HG03045 (cell line): Measurements from ENCODE around the gene BACH2.

Experiments
- ATAC-seq: cut with Tn5 transposase; IDR thresholded peaks from one replicate; pipeline ENCODE4 v1.9.1; 2021; ENCODE audit warnings: mild to moderate bottlenecking, moderate library complexity; ENCODE audit not compliant: unreplicated experiment

The BACH2 gene

GRCh38 chr6:90005048-90005827 lies 291.4 kb downstream of the BACH2 start:
- ATAC-seq = no peak

DNA sequence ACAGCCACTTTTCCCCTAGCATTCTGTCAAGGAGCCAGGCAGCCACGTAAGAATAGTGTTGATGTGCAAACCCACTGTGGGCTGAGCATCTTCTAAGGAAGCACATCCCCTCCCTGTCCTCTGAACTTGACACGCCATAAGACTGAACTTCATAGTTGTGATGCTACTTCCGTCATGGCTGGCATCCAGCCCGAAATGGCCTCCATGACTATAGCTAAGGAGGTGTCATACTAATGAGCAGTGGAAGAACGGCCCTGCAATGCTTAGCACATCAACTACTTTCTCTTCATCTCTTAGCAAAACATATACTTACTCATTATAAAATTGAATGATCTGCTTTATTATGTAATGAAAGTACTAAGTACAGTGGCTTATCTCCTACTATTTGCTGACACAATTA lies 292.1 kb downstream of the BACH2 start:
- ATAC-seq = no peak

- ATAC-seq = no peak
These were observed 292.7 kb downstream of the BACH2 start for GRCh38 chr6:90003941-90004340.

- no peak for ATAC-seq
These were observed 293.4 kb downstream of the BACH2 start for GRCh38 chr6:90003069-90003795.

GRCh38 chr6:90000864-90001731 lies 295.5 kb downstream of the BACH2 start:
- no peak for ATAC-seq

DNA sequence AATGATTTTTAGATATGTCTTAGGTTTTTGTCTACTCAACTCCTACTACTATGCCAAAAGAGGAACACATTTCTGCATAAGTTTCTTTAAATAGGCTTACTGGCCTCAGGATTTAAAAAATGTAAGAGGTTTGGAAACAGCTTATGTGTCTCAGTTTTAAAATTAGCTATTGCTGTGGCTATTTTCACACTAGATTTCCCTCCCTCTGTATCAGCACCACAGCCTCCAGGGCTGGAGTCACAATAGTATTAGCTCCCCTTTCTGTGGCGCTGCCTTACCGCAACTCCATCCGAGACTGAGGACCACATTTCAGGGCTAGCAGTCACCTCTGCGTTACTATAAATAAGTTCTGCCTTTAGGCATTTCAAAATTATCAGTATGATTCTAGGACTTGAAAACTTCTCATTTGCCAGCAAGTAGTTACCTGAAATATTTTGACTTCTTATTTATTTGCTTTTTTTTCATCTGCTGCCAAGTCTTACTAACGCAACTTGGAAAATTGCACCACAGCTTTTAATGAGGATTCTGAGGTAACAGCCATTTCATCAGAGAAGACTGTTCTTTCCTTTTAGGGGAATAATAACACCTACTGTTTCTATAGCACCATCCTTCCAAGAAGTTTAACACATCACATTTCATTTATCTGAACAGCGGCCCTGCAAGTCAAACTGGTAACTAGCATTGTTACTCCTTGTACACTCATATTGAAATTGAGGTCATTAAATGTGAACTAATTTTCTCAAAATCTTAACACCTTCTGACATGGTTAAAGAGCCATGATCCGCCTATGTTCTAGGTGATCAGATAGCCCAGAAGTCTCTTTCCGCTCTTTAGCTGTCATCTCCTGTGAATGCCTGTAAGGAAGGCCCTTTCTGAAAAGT lies 296.5 kb downstream of the BACH2 start:
- ATAC-seq = no peak

DNA sequence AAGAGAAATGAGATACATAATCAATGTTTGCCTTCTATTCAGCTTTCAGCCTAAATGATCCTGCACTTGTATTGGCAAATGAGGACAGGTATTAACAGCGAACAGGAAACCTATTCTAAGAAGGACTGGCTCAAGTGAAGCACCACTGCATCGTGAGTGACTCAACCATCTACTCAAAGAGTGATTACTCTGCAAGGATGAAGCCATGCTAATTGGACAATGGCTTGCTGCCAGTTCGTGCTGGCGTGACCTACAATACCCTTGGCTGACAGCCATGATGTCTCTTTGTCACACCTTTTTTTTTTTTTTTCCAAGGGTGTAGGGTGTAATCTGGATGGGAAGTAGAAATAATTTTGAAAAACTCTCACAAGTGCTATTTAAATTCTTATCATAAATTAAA lies 297.5 kb downstream of the BACH2 start:
- ATAC-seq = no peak

DNA sequence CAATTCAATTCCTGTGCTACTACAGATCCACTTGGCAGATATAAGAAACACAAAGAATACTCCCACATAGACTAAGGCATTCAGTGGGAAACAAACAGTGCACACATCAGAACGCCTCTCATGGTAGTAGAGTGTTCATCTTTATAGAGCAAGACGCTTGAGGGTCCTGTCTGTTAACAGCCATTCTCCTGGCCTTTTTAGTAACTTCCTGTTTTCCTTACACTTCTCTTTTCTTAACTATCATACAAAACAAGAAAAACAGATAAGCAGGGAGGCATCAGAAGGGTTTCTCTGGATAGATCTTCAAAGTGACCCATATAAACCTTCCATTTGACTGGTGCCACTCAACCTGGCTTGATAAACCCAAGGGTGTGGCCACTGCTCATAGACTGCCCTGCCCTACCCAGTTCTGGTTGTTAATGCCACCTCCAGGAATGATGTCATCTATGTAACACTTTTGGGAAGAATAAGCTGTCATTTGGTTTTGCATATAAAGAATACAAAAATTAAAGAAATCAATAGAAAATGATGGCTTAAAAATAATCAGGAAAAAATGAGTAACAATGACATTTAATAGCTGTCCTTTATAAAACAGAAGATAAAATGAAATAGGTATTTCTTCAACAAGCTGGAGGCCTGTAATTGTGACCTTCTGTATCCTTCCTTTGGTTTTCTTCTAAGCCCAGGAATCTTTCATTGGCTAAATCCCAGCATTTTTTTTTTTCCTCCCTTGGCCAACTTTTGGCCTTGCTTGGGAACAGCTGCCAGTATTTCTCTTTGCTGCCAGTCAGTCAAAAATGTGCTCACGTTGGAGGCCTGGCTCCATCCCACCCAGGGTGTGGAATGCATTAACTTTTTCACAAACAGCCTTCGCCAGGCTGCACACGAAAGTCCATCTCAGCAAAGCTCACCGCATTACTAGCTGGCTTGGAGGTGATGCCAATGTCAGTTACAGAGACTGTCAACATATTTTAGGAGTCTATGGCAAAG lies 298.9 kb downstream of the BACH2 start:
- no peak for ATAC-seq

DNA sequence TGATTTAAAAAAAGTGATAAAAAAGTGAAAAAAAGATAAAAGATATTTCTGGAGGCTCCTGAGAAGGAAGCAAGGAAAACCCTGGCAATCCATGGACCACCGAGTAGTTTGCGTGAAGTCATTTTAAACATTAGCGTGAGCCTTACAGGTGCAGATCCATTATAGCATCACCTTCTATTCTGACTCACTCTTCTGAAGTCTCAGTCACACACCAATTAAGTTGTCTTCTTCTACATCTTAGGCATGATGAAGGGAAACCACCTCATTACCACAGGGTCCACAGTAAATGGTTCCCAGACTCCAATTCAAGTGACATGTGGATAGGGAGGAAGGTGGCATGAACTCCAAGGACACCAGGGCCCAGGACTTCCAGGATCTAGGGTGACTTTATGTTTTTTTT lies 303.2 kb downstream of the BACH2 start:
- no peak for ATAC-seq

GRCh38 chr6:89992818-89993217 lies 303.8 kb downstream of the BACH2 start:
- no peak for ATAC-seq

DNA sequence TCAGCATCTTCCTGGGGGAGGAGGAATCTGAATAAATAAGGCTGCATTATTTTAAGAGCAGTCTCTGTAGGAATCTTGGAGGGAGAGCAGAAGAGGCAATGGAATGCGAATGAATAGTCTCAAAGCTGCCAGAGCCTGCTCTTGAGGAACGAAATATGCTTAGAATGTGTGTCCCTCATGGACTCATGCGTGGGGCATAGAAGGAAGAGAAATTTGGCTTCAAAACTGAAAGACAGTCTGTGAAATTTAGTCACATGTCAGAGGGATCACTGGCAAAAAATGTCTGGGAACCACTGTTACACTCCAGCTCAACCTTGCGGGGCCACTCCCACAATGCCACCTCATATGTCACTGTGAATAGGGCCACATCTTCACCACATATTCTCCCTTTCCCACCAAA lies 306.9 kb downstream of the BACH2 start:
- ATAC-seq = no peak

DNA sequence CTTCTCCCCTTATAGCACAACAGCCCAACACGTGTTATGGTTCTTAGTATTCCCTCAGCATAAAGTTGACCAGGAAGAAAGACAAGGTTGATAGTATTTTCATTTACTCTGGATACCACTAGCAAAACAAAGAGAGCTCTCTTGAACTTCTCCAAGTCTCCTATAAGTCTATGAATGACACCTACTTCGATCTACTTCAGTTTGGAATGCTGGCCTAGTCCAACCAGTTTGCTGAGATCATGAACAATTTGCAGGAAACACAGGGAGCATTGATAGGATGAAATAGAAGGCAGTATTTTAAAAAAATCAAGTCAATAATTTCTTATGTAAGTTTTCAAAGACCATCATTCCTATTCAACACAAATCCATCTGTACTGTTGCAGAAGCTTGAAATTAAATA lies 308.8 kb downstream of the BACH2 start:
- no peak for ATAC-seq

GRCh38 chr6:89987140-89987539 lies 309.5 kb downstream of the BACH2 start:
- ATAC-seq = no peak

DNA sequence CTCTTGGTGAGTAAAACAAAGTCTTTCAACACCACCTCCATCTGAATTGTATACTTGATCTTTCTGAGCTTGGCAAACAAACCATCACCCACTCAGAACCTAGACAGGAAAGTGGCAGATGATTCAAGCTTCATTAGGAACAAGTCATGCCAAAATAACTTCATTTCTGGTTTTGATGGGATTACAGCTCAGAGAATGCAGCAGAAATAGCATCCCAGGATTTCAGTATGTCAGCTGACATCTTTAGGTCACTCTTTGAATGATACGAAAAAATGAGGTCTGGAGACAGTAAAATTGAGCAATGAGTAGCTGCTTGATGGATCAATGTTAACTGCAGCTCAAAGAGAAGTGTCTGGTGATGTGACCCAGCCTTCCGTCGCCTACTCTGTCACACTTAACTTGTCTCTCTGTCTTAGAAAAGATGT lies 310.0 kb downstream of the BACH2 start:
- ATAC-seq = no peak

DNA sequence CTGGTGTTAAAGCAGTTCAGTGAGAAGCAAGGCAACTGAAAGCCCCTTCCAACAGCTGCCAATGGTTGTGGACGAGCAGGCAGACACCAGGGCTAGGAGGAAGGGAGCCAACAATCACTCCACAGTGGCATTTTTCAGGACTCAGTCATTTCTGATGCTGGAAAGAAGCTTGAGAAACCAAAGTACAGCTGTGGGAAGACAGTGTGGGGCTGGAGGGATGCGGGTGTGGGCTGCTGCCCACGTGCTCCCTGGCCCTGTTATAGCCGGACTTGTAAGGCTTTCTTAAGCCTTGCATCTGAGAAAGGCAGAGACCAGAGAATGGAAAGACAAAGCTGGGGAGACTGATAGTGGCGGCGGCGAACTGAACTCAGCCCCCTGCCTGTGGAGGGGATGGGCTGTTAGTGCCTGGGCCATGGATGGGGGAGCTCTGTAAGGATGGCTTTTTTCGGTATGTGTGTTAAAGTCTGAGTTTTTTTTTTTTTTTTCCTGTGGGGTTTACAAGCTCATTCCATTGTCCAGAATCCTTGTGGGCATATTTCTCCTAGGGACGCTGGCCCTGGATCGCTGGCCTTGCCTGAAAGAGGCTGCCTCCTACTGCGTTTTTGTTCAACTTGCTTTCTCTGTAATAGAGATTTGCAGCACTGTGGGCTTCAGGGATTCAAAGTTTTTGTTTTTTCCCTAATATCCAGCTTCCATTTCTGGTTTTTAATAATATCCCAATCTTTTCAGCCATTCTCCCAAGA lies 310.7 kb downstream of the BACH2 start:
- ATAC-seq = no peak

GRCh38 chr6:89984926-89985750 lies 311.5 kb downstream of the BACH2 start:
- ATAC-seq = no peak

DNA sequence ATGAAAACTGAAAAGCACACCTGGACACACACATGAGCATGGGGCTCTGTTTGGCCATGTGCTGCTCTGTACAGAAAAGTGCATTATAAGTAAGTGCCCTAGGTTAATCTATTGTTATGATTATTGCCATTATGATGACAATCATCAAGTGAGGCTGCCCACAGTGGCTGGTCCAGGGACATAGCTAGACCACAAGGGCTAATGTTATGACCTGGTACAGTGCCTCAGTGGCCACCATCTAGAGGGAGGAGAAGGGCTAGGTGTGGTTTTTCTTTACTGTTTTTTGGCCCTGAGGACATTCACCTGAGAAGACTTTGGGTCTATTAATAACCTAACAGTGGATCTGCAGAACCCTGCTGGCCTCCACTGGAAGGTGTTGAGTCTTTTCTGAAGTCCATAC lies 316.3 kb downstream of the BACH2 start:
- no peak for ATAC-seq
